C4-2B (cell line): Measurements from ENCODE around the gene GMDS.

Experiments used
- CTCF ChIP-seq: fragments of 450-650 bp; conservative IDR thresholded peaks from 2 replicates; pipeline ENCODE4 v1.5.1; 2017; ENCODE audit warnings: mild to moderate bottlenecking
- ZFX ChIP-seq: fragments of 450-650 bp; IDR thresholded peaks from 2 replicates; pipeline ENCODE4 v1.6.1; 2017

GRCh38 chr6:2258112-2258511 is 12.7 kb upstream of the GMDS start:
- TF ChIP-seq CTCF (no peak), ZFX (no peak)
